ENCODE results near the gene TRMU. TPM values are rescaled to one million over a fixed set of nuclear protein-coding genes. Genes with fewer than 3 reads are reported as not detected.

TRMU gene
- 10 to 100 TPM; 65.3 to 69.7 TPM for total RNA-seq

- DNase-seq (peak; percentile 86 to 89), ATAC-seq (replicated peaks in 1 of 2) (peak; percentile 93 to 97)
- Mint-ChIP-seq H3K27me3 (ENCODE audit: low read depth) (no peaks in the 10 kb centered on the region), H3K4me3 (peak within 1 kb of the TSS; percentile 98), H3K36me3 (ENCODE audit: insufficient read depth in 2 of 2) (peaks cover 3 to 30% of the 10 kb centered on the region in 2 donors), H3K27ac (peak within 1 kb of the TSS; percentile 96), H3K4me1 (ENCODE audit: low read depth) (peaks cover 32% of the 10 kb centered on the region), H3K9me3 (no peaks in the 10 kb centered on the region)
Observed at GRCh38 chr22:46335201-46336118, at the start of gene TRMU. TRMU (plus strand) TSS chr22:46335714; CDS start chr22:46335765, 51 bp downstream.

DNA sequence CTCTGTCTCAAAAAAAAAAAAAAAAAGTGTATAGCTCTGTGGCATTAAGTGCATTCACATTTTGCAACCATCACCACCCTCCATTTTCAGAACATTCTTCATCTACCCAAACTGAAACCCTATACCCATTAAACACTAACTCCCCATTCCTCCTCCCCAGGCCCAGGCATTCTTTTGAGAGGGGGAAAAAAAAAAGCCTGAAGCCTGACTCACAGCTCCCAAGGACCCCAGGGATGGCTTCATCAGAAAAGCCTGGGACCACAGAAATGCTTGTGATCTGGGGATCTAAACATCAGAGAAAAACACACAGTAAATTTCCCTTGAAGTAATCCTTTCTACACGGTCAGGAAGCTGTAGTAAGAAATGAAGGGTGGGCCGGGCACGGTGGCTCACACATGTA lies 49.5 kb upstream of the TRMU start:
- Mint-ChIP-seq H3K9me3 (no peaks in the 10 kb centered on the region), H3K4me1 (ENCODE audit: low read depth) (peaks cover 7% of the 10 kb centered on the region), H3K27ac (peak overlapping the region; percentile 28), H3K27me3 (ENCODE audit: low read depth) (no peaks in the 10 kb centered on the region), H3K36me3 (ENCODE audit: insufficient read depth in 2 of 2) (peaks cover 0 to 2% of the 10 kb centered on the region in 2 donors), H3K4me3 (no peak overlapping the region)
- DNase-seq (no peak), ATAC-seq (replicated peaks in 1 of 2) (no peak)

- ATAC-seq (replicated peaks in 1 of 2) = no peak
- Mint-ChIP-seq H3K36me3 (ENCODE audit: insufficient read depth in 2 of 2) (peaks cover 1 to 3% of the 10 kb centered on the region in 2 donors), H3K27me3 (ENCODE audit: low read depth) (no peaks in the 10 kb centered on the region), H3K4me3 (peak overlapping the region; percentile 70 to 76), H3K4me1 (ENCODE audit: low read depth) (peaks cover 7% of the 10 kb centered on the region), H3K27ac (peak overlapping the region; percentile 81), H3K9me3 (no peaks in the 10 kb centered on the region)
- DNase-seq = no peak
Observed at GRCh38 chr22:46286941-46287872, 48.3 kb upstream of the TRMU start.

GRCh38 chr22:46287873-46288751 lies 47.4 kb upstream of the TRMU start:
- H3K9me3 Mint-ChIP-seq = no peaks in the 10 kb centered on the region
- peak overlapping the region; percentile 81 for H3K27ac Mint-ChIP-seq

GRCh38 chr22:46288846-46289243 lies 46.7 kb upstream of the TRMU start:
- Mint-ChIP-seq H3K4me3 (no peak overlapping the region), H3K4me1 (ENCODE audit: low read depth) (peaks cover 17% of the 10 kb centered on the region), H3K27me3 (ENCODE audit: low read depth) (no peaks in the 10 kb centered on the region), H3K9me3 (no peaks in the 10 kb centered on the region), H3K36me3 (ENCODE audit: insufficient read depth in 2 of 2) (peaks cover 5 to 7% of the 10 kb centered on the region in 2 donors), H3K27ac (no peak overlapping the region)
- DNase-seq (no peak), ATAC-seq (replicated peaks in 1 of 2) (no peak)

More at GRCh38 chr22:46287873-46288751, 47.4 kb upstream of the TRMU start:
- H3K4me3 Mint-ChIP-seq = peak overlapping the region; percentile 70 to 76
- H3K27me3 Mint-ChIP-seq (ENCODE audit: low read depth) = no peaks in the 10 kb centered on the region
- H3K36me3 Mint-ChIP-seq (ENCODE audit: insufficient read depth in 2 of 2) = peaks cover 5 to 8% of the 10 kb centered on the region in 2 donors
- DNase-seq = peak; percentile 30 to 53
- H3K4me1 Mint-ChIP-seq (ENCODE audit: low read depth) = peaks cover 9% of the 10 kb centered on the region
- ATAC-seq (replicated peaks in 1 of 2) = peak; percentile 59 to 89

- no peak overlapping the region for H3K4me3 Mint-ChIP-seq
- H3K27ac Mint-ChIP-seq = no peak overlapping the region
- ATAC-seq (replicated peaks in 1 of 2) = no peak
- no peak for DNase-seq
- peaks cover 20% of the 10 kb centered on the region for H3K4me1 Mint-ChIP-seq (ENCODE audit: low read depth)
- H3K36me3 Mint-ChIP-seq (ENCODE audit: insufficient read depth in 2 of 2) = peaks cover 5 to 6% of the 10 kb centered on the region in 2 donors
- H3K27me3 Mint-ChIP-seq (ENCODE audit: low read depth) = no peaks in the 10 kb centered on the region
- H3K9me3 Mint-ChIP-seq = no peaks in the 10 kb centered on the region
Observed at GRCh38 chr22:46289244-46289891, 46.1 kb upstream of the TRMU start.

GRCh38 chr22:46290121-46290842 lies 45.2 kb upstream of the TRMU start:
- H3K27ac Mint-ChIP-seq = no peak overlapping the region
- no peak overlapping the region for H3K4me3 Mint-ChIP-seq
- H3K27me3 Mint-ChIP-seq (ENCODE audit: low read depth) = no peaks in the 10 kb centered on the region
- H3K9me3 Mint-ChIP-seq = no peaks in the 10 kb centered on the region
- peaks cover 5 to 6% of the 10 kb centered on the region in 2 donors for H3K36me3 Mint-ChIP-seq (ENCODE audit: insufficient read depth in 2 of 2)
- ATAC-seq (replicated peaks in 1 of 2) (no peak), DNase-seq (no peak)
- peaks cover 25% of the 10 kb centered on the region for H3K4me1 Mint-ChIP-seq (ENCODE audit: low read depth)

DNA sequence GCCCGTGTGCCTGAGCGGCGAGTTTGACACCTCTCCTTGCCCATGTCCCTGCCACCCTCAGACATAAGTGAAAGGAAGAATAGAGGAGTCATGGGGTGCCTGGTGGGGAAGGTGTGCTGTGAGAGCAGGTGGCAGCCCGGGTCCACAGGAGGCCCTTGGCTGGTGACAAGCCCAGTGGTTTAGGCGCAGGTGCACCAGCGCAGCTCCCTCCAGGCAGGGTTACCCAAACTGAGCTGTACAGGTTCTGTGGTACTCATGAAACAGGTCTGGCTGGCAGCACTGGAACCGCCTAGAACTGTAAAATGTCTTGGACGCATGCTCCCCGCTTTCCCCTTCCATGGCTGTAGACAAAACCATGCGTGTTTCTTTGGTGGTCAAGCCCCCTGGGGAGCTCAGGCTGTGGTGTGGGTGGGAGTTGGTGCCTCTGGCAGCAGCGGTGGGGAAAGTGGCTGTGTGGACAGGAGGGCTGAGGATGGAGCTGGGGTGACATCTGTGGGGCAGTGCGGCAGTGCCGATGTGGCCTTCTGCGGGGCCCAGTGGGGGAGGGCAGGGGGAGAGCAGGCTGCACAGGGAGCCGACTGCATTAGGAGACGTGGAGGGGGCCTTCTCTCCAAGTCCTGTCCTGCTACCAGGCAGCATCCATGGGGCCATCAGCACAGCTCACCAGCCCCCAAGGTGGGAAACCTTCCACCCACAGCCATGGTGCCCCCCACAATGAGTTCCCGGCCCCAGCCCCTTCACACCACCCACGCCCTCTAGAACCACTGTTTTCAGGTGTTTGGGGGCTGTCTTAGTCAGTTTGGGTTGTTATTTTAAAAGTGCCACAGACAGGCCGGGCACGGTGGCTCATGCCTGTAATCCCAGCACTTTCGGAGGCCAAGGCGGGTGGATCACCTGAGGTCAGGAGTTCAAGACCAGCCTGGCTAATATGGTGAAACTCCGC lies 44.4 kb upstream of the TRMU start:
- Mint-ChIP-seq H3K27me3 (ENCODE audit: low read depth) (no peaks in the 10 kb centered on the region), H3K36me3 (ENCODE audit: insufficient read depth in 2 of 2) (peaks cover 5 to 6% of the 10 kb centered on the region in 2 donors), H3K4me1 (ENCODE audit: low read depth) (peaks cover 33% of the 10 kb centered on the region), H3K4me3 (no peak overlapping the region), H3K9me3 (no peaks in the 10 kb centered on the region), H3K27ac (no peak overlapping the region)
- DNase-seq = no peak
- no peak for ATAC-seq (replicated peaks in 1 of 2)

DNA sequence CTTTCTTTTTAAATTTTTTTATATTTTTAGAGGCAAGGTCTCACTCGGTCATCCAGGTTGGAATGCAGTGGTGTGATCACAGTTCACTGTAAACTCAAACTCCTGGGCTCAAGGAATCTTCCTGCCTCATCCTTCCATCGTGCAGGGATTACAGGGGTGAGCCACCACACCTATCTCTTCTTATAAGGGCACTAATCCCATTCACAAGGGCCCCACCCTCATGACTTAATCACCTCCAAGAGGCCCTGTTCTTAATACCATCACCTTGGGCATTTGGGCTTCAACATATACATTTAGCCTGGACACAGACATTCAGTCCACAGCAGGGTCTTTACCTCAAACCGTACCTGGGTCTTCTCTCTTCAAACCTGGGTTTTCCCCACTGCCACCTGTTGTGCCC lies 43.3 kb upstream of the TRMU start:
- H3K4me3 Mint-ChIP-seq = no peak overlapping the region
- no peak for ATAC-seq (replicated peaks in 1 of 2)

GRCh38 chr22:46292732-46293131 lies 42.8 kb upstream of the TRMU start:
- H3K27ac Mint-ChIP-seq = no peak overlapping the region
- DNase-seq = no peak

More for the DNA sequence above, 43.3 kb upstream of the TRMU start:
- H3K27ac Mint-ChIP-seq = no peak overlapping the region
- no peak for DNase-seq
- H3K36me3 Mint-ChIP-seq (ENCODE audit: insufficient read depth in 2 of 2) = peaks cover 5 to 6% of the 10 kb centered on the region in 2 donors
- peaks cover 38% of the 10 kb centered on the region for H3K4me1 Mint-ChIP-seq (ENCODE audit: low read depth)
- no peaks in the 10 kb centered on the region for H3K27me3 Mint-ChIP-seq (ENCODE audit: low read depth)
- H3K9me3 Mint-ChIP-seq = no peaks in the 10 kb centered on the region

More at GRCh38 chr22:46292732-46293131, 42.8 kb upstream of the TRMU start:
- no peak for ATAC-seq (replicated peaks in 1 of 2)
- Mint-ChIP-seq H3K4me1 (ENCODE audit: low read depth) (peaks cover 38% of the 10 kb centered on the region), H3K27me3 (ENCODE audit: low read depth) (no peaks in the 10 kb centered on the region), H3K4me3 (no peak overlapping the region), H3K36me3 (ENCODE audit: insufficient read depth in 2 of 2) (peaks cover 8 to 10% of the 10 kb centered on the region in 2 donors), H3K9me3 (no peaks in the 10 kb centered on the region)

Data from activated T-cell treated with anti-CD3 and anti-CD28 coated beads, Interleukin-2, amount 50 U/mL, for 72 hours (primary cell).